Aorta (tissue), 5 donors: ENCODE data around the gene TIAL1. TPM values are rescaled to one million over a fixed set of nuclear protein-coding genes. Genes with fewer than 3 reads are reported as not detected.
A peak's percentile ranks its signal among the peaks of the same experiment; 100 is the strongest.

ENCODE experiments used
- ATAC-seq: fragments of 200-7000 bp; cut with Tn5 transposase; one replicate; pipeline ENCODE4 v1.9.1; 2022; ENCODE audit warnings: moderate library complexity; ENCODE audit not compliant: low FRiP score
- DNase-seq, 2 donors: peaks; one replicate each; pipeline ENCODE4 v3.0.0-alpha.2; 2020
- H3K27ac ChIP-seq, 2 donors: one replicate each; pipeline ENCODE4 v1.5.1; 2013; ENCODE audit warnings: low read length in 2 of 2, mild to moderate bottlenecking in 2 of 2, moderate library complexity in 2 of 2, control low read depth in 1 of 2, inconsistent platforms in 1 of 2, low read depth in 1 of 2
- H3K27me3 ChIP-seq, 2 donors: one replicate each; pipeline ENCODE4 v1.6.1; 2013; ENCODE audit warnings: control low read depth in 1 of 2, low read length in 1 of 2, mild to moderate bottlenecking in 1 of 2, moderate library complexity in 1 of 2; ENCODE audit not compliant: insufficient read depth in 2 of 2, control insufficient read depth in 1 of 2
- H3K36me3 ChIP-seq, 2 donors: one replicate each; pipeline ENCODE4 v1.6.1; 2013; ENCODE audit warnings: control low read depth in 1 of 2, low read length in 1 of 2, mild to moderate bottlenecking in 1 of 2; ENCODE audit not compliant: insufficient read depth in 2 of 2, control insufficient read depth in 1 of 2
- H3K4me1 ChIP-seq, 2 donors: one replicate each; pipeline ENCODE4 v1.6.1; 2013; ENCODE audit warnings: low read length in 2 of 2, control low read depth in 1 of 2, mild to moderate bottlenecking in 1 of 2, moderate library complexity in 1 of 2; ENCODE audit not compliant: insufficient read depth in 2 of 2, control insufficient read depth in 1 of 2
- H3K4me3 ChIP-seq, 2 donors: one replicate each; pipeline ENCODE4 v1.5.1; 2013; ENCODE audit warnings: low read length in 2 of 2, control low read depth in 1 of 2, mild to moderate bottlenecking in 1 of 2
- H3K9me3 ChIP-seq: one replicate; pipeline ENCODE4 v1.6.1; 2013; ENCODE audit warnings: mild to moderate bottlenecking, low read length; ENCODE audit not compliant: control insufficient read depth
- WGBS, 2 donors: extraction: QIAGEN DNeasy Blood & Tissue Kit; methylation state at CpG; one replicate each; pipeline ENCODE4 v1.1.7; 2013; 5-methylcytosine and 5-hydroxymethylcytosine counted together
- intact Hi-C, 2 donors: fragments of 100-400 bp; cut with DNase I; formaldehyde crosslinking; loops; one replicate each; pipeline versions ENCODE4 v1.14.2 to v1.15.0; 2022
- long read RNA-seq, 2 donors: library from polyadenylated mRNA; unstranded; transcript quantifications; one replicate each; pipeline ENCODE4 v2.0.0, GENCODE V29; 2020 to 2021
- polyA plus RNA-seq, 2 donors: library from polyadenylated mRNA; stranded (reverse); fragments of 200-250 nt; gene quantifications; one replicate each; pipeline ENCODE4 v1.2.3, GENCODE V29; 2013
- total RNA-seq, 2 donors: library from RNA; stranded (reverse); fragmentation: NEBNext Ultra II Directional; extraction: Animal tissue kit (Norgen Biotek cat#: 25700); gene quantifications; one replicate each; pipeline ENCODE4 v1.2.1, GENCODE V29; 2021
- donor health status: healthy with polysubstance abuse.
- donor health status: Bipolar disorder and iron deficiency.
- donor health status: DM: no; HTN: no; CAD: no.
- donor health status: DM: no; HTN: no; CAD: no.
- donor health status: DM: yes; HTN: yes; CAD: no.

Gene TIAL1, protein sequence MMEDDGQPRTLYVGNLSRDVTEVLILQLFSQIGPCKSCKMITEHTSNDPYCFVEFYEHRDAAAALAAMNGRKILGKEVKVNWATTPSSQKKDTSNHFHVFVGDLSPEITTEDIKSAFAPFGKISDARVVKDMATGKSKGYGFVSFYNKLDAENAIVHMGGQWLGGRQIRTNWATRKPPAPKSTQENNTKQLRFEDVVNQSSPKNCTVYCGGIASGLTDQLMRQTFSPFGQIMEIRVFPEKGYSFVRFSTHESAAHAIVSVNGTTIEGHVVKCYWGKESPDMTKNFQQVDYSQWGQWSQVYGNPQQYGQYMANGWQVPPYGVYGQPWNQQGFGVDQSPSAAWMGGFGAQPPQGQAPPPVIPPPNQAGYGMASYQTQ
- total RNA-seq (100 to 1,000 TPM in 1 of 2 donors, 10 to 100 TPM in 1; 91.4 to 123 TPM), polyA plus RNA-seq (10 to 100 TPM; 29.2 to 74.6 TPM)
- long read RNA-seq, donor 1, full-length matches to known transcripts, result 8 of 18 reads
- long read RNA-seq, donor 1, partial matches to known transcripts, result 5 of 18 reads
- long read RNA-seq, donor 1, other reads (novel, unspliced or antisense), result 5 of 18 reads
- long read RNA-seq, donor 2, partial matches to known transcripts, result 3 of 10 reads
- long read RNA-seq, donor 2, other reads (novel, unspliced or antisense), result 5 of 10 reads

DNA sequence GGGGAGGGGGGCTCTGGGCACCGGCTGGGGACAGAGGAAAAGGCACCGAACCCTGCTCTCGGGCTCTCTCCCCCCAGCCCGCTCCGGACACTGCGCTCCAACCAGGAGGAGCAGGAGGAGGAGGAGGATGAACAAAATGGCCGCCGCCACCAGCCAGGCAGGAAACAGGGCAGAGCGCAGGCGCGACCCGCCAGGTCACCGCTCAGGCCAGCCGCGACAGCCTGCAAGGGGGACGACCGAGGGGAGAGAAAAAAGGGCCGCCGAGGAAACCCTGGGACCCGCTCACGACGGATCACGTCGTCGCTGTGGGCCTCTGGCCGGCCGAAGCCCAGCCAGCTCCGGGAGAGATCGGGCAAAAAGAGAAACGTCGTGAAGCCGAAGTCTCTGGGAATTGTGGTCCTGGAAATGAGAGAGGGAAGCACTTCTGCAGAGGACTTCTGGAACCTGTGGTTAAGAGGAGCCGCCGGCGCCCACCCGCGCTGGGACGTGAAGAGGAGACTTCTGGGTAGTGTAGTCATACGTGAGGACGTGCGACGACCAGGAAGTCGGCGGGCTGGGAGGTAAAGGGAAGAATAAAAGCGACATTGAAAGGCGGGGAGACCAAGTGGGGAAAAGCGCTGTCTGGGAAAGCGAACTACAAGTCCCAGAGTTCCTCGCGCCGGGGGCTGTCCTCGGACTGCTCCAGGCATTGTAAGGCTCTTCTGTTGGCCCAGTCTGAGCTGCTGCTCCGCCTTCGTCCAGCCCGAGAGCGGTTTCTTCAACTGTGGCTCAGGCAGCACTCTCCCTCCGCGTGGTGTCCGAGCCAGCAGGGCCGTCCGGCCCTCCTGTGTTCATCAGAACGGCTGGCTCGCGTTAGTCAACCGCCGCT lies at the start of gene TIAL1:
Gene TIAL1 (minus strand): TSS at position 428 of the 868 bp plus-strand sequence. CDS start 499 bp downstream, outside the sequence.
- 0% methylated on average over 66 of the region's 66 CpGs for WGBS, 2 donors
- ATAC-seq, result peak; percentile 98
- peaks cover 2 to 8% of the 10 kb centered on the region in 2 donors for H3K4me1 ChIP-seq
- intact Hi-C loops, result loop anchor here in 1 of 2 donors (5.0 kb wide), 1 partner anchor 56 kb away; the partner anchor contains the start of gene BAG3
- H3K9me3 ChIP-seq, result no peaks in the 10 kb centered on the region
- no peaks in the 10 kb centered on the region for H3K36me3 ChIP-seq
- peak; percentile 99 for DNase-seq
- H3K27ac ChIP-seq, result peak within 1 kb of the TSS; percentile 45 to 99
- H3K27me3 ChIP-seq, result no peaks in the 10 kb centered on the region
- H3K4me3 ChIP-seq, result peak within 1 kb of the TSS; percentile 72 to 92

DNA sequence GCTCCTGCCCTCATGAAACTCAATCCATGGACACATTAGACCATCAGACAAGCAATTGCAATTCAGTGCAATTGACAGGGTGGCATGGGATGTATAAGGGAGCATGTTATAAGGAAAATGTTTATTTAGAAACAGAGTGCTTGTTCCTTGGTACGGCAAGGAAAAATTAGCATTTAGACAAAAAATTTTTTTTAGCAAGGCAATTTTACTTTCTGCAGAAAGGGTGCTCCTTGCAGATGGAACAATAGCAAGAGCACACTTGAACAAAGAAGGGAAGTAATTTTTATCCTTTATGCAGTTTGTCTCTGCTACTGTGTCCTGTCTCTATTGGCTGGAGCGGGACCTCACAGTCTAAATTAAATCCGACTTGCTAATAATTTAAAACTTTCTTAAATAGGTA lies 48.2 kb upstream of the TIAL1 start:
- DNase-seq (no peak), ATAC-seq (no peak)
- no peaks in the 10 kb centered on the region for H3K4me1 ChIP-seq
- H3K27me3 ChIP-seq, result no peaks in the 10 kb centered on the region
- peaks cover 3% of the 10 kb centered on the region for H3K9me3 ChIP-seq
- H3K27ac ChIP-seq, result no peak overlapping the region
- intact Hi-C loops, result no loop called here
- H3K4me3 ChIP-seq, result no peak overlapping the region
- H3K36me3 ChIP-seq, result no peaks in the 10 kb centered on the region
- 92 to 93% methylated on average over 3 of the region's 3 CpGs for WGBS, 2 donors

DNA sequence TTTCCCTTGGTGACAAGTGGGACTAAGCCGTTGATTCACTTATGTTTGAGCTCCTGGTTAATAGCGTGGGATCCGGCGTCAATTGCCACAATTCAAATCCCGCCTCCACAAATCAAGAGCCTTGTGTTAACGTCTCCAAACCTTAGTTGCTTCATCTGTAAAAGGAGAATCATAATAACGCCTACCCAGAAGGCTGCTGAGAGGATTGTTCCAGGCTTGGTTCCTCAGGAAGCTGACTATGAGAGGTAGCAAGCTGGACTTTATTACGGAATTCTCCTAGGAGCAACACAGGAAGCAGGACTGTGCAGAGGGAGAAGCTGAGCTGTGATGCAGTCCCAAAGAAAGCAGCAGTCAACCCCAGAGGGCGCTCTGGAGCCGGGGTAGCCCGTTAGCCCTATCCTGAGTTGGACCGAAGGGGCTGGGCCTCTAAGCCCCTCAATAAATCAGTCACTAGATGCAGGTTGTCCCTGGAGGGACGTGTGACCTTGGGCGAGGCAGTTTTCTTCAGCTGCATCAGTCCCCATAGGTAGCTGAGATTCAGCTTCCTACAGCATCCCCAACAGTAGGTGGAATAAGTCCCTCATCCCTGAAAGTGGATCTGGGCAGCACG lies 47.5 kb upstream of the TIAL1 start:
- no peaks in the 10 kb centered on the region for H3K4me1 ChIP-seq
- WGBS, 2 donors, result 68 to 71% methylated on average over 15 of the region's 15 CpGs
- H3K27ac ChIP-seq, result no peak overlapping the region
- no peak overlapping the region for H3K4me3 ChIP-seq
- H3K9me3 ChIP-seq, result peaks cover 3% of the 10 kb centered on the region
- no peaks in the 10 kb centered on the region for H3K27me3 ChIP-seq
- ATAC-seq, result no peak
- intact Hi-C loops, result no loop called here
- H3K36me3 ChIP-seq, result no peaks in the 10 kb centered on the region
- DNase-seq, result no peak

DNA sequence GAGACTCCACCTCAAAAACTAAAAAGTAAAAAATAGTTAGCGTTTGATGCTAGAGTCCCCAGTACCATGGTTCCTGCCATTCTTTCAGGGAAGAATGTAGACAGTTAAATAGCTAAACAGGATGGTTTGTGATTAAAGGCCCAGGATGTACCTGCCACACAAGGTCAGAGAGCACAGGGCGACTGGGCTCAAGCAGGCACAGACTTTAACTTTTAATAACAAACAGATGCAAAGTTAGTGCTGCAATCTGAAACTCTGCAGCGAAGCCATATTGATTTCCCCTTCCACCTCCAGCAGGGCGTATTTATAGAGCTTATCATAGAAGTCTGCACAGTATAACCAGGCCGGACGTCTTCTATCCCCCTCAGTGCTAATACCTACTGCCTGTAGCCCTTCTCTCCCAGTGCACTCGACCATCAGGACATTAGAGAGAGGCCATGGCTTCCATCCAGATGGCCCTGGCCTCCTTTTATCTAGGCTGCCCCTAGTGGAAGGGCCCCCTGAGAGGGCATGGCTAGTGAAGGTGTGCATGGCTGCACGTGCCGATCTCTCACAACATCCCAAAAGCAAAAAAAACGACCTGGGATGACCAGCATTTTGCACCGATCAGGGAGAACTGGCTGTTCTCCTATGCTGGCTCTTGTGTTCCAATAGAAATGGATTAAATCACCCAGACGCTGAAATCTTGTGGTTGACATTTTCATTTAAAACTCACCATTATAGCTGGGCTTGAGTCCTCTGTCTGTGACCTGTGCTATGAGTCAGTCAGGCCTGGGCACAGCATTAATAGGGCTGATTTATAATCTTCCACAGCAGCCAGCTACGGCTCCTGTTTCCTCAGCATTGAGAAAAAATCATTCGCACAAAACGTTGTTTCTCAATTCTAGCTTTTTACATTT lies 46.8 kb upstream of the TIAL1 start:
- no peaks in the 10 kb centered on the region for H3K36me3 ChIP-seq
- 80 to 81% methylated on average over 15 of the region's 15 CpGs for WGBS, 2 donors
- H3K27ac ChIP-seq, result no peak overlapping the region
- ATAC-seq, result no peak
- H3K4me1 ChIP-seq, result no peaks in the 10 kb centered on the region
- H3K4me3 ChIP-seq, result no peak overlapping the region
- peaks cover 3% of the 10 kb centered on the region for H3K9me3 ChIP-seq
- H3K27me3 ChIP-seq, result no peaks in the 10 kb centered on the region
- intact Hi-C loops, result no loop called here
- DNase-seq, result no peak

DNA sequence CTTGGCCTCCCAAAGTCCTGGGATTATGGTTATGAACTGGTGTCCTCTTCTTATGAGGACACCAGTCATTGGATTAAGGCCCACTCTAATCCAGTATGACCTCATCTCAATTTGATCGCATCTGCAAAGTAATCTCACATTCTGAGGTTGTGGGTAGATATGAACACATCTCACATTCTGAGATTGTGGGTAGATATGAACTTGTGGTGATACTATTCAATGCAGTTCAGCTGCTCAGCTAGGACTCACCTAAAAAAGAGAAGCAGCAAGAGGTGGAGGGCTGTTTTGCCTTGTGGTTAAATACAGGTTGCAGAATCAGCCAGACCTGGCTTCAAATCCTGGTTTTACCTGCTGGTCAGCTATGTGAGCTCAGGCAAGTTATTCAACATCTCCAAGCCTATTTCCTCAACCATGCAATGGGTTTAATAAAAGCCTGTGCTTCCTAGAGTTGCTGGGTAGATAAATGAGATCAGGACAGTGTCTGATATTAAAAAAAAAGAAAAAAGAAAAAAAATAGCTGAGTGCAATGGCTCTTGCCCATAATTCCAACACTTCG lies 45.9 kb upstream of the TIAL1 start:
- Histone ChIP-seq H3K4me3 (no peak overlapping the region), H3K27ac (no peak overlapping the region), H3K36me3 (no peaks in the 10 kb centered on the region), H3K27me3 (no peaks in the 10 kb centered on the region), H3K9me3 (peaks cover 3% of the 10 kb centered on the region), H3K4me1 (no peaks in the 10 kb centered on the region)
- ATAC-seq (no peak), DNase-seq (no peak)
- WGBS, 2 donors, result 89 to 95% methylated on average over 2 of the region's 2 CpGs
- intact Hi-C loops, result no loop called here

DNA sequence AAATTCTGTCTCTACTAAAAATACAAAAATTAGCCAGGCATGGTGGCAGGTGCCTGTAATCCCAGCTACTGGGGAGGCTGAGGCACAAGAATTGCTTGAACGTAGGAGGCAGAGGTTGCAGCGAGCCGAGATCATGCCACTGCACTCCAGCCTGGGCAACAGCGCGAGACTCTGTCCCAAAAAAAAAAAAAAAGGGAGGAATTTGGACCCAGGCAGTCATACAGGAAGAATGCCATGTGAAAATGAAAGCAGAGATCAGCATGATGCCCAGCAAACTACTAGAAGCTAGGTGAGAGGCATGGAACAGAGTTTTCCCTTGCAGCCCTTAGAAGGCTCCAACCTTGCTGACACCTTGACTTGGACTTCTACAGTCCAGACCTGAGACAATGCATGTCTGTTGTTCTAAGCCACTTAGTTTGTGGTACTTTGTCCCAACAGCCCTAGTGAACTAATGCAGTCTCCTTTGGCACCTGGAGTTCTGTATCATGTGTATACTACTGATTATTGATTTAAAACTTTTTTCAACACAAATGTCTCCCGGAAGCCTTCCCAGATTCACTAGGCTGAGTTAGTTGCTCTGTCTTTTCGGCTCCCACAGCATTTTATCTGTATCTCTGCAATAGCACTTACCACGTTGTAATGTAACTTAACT lies 44.2 kb upstream of the TIAL1 start:
- H3K9me3 ChIP-seq, result peaks cover 3% of the 10 kb centered on the region
- H3K36me3 ChIP-seq, result no peaks in the 10 kb centered on the region
- intact Hi-C loops, result no loop called here
- H3K27me3 ChIP-seq, result no peaks in the 10 kb centered on the region
- no peak overlapping the region for H3K4me3 ChIP-seq
- DNase-seq (no peak), ATAC-seq (no peak)
- no peak overlapping the region for H3K27ac ChIP-seq
- WGBS, 2 donors, result 59 to 64% methylated on average over 8 of the region's 8 CpGs
- H3K4me1 ChIP-seq, result no peaks in the 10 kb centered on the region

DNA sequence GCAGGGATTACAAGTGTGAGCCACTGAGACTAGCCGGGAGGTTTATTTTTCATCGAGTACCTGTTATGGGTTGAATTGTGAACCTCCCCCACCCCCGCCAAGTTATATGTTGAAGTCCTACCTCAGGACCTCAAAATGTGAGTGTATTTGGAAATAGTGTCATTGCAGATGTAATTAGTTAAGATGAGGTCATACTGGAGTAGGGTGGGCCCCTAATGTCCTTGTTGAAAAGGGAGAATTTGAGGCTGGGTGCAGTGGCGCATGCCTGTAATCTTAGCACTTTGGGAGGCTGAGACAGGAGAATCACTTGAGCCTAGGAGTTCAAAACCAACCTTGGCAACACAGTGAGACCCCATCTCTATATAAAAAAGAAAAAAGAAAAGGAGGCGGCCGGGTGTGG lies 43.6 kb upstream of the TIAL1 start:
- ATAC-seq, result no peak
- Histone ChIP-seq H3K27ac (no peak overlapping the region), H3K9me3 (peaks cover 3% of the 10 kb centered on the region), H3K4me3 (no peak overlapping the region), H3K4me1 (no peaks in the 10 kb centered on the region), H3K27me3 (no peaks in the 10 kb centered on the region), H3K36me3 (no peaks in the 10 kb centered on the region)
- DNase-seq, result no peak
- intact Hi-C loops, result no loop called here
- 90 to 92% methylated on average over 6 of the region's 6 CpGs for WGBS, 2 donors
